GM12801 (cell line): ENCODE data around the gene GLA.

ENCODE experiments used
- TF ChIP-seq, protein P1 (sequence below): IDR thresholded peaks from one replicate; pipeline ENCODE4 v1.5.1; 2011; ENCODE audit warnings: control low read depth; ENCODE audit not compliant: insufficient read length; ENCODE audit errors: extremely low read depth

The GLA gene

DNA sequence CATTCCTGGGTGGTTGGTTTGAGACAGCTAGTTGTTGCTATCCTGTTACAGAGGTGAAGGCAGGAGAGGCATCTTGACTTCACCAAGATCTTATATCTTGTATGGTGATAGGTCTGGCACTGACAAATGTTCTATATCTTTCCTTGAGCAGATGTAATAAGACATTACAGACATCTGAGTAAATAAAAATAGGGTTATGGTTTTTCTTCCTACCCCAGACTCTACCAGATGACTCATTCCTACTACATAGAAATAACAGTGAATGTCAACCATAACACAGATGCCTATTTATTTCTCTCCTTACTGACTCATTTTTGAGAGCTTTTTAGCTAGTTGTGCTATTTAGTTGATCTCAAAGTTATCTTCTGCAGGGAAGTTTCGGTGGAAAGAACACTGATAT is 22.2 kb upstream of the GLA start:
- TF ChIP-seq, protein P1, sequence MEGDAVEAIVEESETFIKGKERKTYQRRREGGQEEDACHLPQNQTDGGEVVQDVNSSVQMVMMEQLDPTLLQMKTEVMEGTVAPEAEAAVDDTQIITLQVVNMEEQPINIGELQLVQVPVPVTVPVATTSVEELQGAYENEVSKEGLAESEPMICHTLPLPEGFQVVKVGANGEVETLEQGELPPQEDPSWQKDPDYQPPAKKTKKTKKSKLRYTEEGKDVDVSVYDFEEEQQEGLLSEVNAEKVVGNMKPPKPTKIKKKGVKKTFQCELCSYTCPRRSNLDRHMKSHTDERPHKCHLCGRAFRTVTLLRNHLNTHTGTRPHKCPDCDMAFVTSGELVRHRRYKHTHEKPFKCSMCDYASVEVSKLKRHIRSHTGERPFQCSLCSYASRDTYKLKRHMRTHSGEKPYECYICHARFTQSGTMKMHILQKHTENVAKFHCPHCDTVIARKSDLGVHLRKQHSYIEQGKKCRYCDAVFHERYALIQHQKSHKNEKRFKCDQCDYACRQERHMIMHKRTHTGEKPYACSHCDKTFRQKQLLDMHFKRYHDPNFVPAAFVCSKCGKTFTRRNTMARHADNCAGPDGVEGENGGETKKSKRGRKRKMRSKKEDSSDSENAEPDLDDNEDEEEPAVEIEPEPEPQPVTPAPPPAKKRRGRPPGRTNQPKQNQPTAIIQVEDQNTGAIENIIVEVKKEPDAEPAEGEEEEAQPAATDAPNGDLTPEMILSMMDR, result no peak

- TF ChIP-seq, protein P1, result no peak
Measured at GRCh38 chrX:101427954-101428353, 20.2 kb upstream of the GLA start.

GRCh38 chrX:101419489-101419888 is 11.8 kb upstream of the GLA start:
- TF ChIP-seq, protein P1, result no peak

GRCh38 chrX:101417981-101418841 is 10.5 kb upstream of the GLA start:
- TF ChIP-seq, protein P1, result no peak

DNA sequence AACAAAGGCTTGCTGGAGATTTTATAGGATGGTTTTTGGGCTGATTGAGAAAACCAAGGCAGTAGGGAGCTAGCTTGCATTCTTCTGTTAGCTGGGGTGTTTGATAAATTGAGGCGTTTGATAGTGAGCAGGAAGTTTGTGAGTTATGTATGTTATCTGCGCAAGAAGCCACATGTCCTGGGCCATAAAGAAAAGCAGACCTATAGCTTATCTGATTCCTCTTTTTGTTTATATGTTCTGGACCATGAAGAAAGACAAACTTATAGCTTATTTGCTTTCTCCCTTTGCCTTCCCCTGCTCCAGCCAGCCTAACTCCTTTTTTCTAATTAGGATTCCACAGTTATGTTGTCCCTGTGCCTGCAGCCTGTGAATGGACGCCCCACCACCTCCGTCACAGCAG is 9.5 kb upstream of the GLA start:
- TF ChIP-seq, protein P1, result no peak

- TF ChIP-seq, protein P1, result no peak
Measured at GRCh38 chrX:101416691-101417090, 9.0 kb upstream of the GLA start.

GRCh38 chrX:101415180-101416145 is 7.7 kb upstream of the GLA start:
- TF ChIP-seq, protein P1, result no peak
